ENCODE results near the gene CEP57L1.

DNA sequence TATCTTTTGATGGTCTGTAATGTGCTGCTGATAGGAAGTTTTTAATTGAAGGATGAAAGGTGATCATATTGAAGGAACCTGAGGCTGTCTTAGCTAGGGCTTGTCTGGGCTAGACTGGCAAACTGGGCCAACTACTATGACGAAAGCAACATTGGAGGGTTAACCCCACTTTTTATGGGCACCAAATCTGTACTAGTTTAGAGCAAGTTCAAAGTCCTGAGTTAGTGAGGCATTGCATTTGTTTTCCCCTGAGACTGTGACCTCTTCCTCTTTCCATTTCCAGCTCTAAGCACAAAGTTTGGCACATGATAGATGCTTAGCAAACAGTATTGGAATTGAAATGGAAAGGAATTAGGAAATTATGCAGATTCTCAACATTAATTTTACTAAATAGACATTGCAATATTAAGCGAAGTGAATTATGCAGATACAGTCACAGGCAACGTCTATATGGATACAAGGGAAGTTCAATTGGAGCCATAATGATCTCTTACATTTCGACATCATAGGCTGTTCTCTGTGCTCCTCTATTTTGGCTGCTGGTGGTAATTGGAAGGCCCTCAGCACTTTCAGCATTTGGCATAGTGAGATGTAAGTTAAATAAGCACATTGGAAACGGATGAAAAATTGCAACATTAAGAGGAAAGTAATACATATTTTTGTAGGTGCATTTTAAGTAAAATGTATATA, 22.2 kb downstream of the CEP57L1 start:
- TF ChIP-seq, protein P1, sequence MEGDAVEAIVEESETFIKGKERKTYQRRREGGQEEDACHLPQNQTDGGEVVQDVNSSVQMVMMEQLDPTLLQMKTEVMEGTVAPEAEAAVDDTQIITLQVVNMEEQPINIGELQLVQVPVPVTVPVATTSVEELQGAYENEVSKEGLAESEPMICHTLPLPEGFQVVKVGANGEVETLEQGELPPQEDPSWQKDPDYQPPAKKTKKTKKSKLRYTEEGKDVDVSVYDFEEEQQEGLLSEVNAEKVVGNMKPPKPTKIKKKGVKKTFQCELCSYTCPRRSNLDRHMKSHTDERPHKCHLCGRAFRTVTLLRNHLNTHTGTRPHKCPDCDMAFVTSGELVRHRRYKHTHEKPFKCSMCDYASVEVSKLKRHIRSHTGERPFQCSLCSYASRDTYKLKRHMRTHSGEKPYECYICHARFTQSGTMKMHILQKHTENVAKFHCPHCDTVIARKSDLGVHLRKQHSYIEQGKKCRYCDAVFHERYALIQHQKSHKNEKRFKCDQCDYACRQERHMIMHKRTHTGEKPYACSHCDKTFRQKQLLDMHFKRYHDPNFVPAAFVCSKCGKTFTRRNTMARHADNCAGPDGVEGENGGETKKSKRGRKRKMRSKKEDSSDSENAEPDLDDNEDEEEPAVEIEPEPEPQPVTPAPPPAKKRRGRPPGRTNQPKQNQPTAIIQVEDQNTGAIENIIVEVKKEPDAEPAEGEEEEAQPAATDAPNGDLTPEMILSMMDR (IDR thresholded peaks at IDR 0.05; ENCODE audit: poor library complexity, severe bottlenecking) = no peak
- TF ChIP-seq EP300 (conservative IDR thresholded peaks at IDR 0.05; ENCODE audit: poor library complexity, severe bottlenecking) (no peak), EZH2 (IDR thresholded peaks at IDR 0.05; ENCODE audit: borderline replicate concordance, insufficient read depth, low read length, poor library complexity, severe bottlenecking) (no peak), SMC3 (conservative IDR thresholded peaks at IDR 0.05; ENCODE audit: poor library complexity) (no peak), RAD21 (conservative IDR thresholded peaks at IDR 0.05) (no peak), POLR2AphosphoS5 (IDR thresholded peaks at IDR 0.05) (no peak), TAF1 (IDR thresholded peaks at IDR 0.05; ENCODE audit: low read depth) (no peak)
- TF ChIP-seq, protein P2, sequence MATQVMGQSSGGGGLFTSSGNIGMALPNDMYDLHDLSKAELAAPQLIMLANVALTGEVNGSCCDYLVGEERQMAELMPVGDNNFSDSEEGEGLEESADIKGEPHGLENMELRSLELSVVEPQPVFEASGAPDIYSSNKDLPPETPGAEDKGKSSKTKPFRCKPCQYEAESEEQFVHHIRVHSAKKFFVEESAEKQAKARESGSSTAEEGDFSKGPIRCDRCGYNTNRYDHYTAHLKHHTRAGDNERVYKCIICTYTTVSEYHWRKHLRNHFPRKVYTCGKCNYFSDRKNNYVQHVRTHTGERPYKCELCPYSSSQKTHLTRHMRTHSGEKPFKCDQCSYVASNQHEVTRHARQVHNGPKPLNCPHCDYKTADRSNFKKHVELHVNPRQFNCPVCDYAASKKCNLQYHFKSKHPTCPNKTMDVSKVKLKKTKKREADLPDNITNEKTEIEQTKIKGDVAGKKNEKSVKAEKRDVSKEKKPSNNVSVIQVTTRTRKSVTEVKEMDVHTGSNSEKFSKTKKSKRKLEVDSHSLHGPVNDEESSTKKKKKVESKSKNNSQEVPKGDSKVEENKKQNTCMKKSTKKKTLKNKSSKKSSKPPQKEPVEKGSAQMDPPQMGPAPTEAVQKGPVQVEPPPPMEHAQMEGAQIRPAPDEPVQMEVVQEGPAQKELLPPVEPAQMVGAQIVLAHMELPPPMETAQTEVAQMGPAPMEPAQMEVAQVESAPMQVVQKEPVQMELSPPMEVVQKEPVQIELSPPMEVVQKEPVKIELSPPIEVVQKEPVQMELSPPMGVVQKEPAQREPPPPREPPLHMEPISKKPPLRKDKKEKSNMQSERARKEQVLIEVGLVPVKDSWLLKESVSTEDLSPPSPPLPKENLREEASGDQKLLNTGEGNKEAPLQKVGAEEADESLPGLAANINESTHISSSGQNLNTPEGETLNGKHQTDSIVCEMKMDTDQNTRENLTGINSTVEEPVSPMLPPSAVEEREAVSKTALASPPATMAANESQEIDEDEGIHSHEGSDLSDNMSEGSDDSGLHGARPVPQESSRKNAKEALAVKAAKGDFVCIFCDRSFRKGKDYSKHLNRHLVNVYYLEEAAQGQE (IDR thresholded peaks at IDR 0.05; ENCODE audit: borderline replicate concordance) = no peak
